ENCODE data around the gene ITGAD. TPM values are rescaled to one million over a fixed set of nuclear protein-coding genes. Genes with fewer than 3 reads are reported as not detected.

The ITGAD gene
- total and polyA plus RNA-seq, 11 donors: 0.41 to 0.80 TPM; not detected in 9

DNA sequence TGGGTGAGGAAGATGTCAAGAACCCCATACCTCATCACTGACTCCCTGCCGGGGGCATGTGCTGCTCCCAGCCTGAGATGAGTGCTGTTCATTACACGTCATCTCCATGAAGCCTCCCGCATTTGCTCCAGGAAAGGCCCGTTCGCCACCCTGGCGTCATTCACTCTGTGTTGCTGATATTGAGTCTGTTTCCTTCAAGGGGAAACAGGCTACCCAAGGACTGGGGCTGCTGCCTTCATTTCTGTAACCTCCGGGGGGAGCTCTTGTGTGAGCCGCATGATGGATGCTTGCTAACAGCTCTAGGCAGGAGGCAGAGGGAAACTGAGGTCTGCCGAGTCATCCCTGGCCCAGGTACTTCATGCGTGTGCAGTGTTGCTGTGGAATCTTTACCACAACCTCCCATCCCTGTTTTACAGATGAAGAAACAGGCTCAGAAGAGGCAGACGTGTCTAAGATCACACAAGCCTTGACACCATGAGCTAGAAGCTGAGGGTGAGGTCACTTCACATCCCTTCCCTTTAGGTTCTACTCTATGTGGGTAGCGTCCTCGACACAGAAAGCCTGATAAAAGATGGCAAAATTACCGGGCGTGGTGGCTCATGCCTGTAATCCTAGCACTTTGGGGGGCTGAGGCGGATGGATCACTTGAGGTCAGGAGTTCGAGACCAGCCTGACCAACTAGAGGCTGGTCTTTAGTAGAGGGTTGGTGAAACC, 62.6 kb downstream of the ITGAD start:
- ATAC-seq (no peak), DNase-seq (no peak)
- Histone ChIP-seq H3K4me1 (peaks cover 10 to 82% (median 69%) of the 10 kb centered on the region in 12 donors), H3K9me3 (no peaks in the 10 kb centered on the region), H3K27ac (peak overlapping the region in 2 of 12 donors; percentile 12 to 15), H3K27me3 (no peaks in the 10 kb centered on the region), H3K4me3 (no peak overlapping the region), H3K36me3 (no peaks in the 10 kb centered on the region)
- TF ChIP-seq, protein P1, sequence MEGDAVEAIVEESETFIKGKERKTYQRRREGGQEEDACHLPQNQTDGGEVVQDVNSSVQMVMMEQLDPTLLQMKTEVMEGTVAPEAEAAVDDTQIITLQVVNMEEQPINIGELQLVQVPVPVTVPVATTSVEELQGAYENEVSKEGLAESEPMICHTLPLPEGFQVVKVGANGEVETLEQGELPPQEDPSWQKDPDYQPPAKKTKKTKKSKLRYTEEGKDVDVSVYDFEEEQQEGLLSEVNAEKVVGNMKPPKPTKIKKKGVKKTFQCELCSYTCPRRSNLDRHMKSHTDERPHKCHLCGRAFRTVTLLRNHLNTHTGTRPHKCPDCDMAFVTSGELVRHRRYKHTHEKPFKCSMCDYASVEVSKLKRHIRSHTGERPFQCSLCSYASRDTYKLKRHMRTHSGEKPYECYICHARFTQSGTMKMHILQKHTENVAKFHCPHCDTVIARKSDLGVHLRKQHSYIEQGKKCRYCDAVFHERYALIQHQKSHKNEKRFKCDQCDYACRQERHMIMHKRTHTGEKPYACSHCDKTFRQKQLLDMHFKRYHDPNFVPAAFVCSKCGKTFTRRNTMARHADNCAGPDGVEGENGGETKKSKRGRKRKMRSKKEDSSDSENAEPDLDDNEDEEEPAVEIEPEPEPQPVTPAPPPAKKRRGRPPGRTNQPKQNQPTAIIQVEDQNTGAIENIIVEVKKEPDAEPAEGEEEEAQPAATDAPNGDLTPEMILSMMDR (IDR thresholded peaks at IDR 0.05): peak in 6 of 12 donors; percentile 10 to 46 (median 22)
- no peak for TF ChIP-seq POLR2A (IDR thresholded peaks at IDR 0.05)
- WGBS, 4 donors: 64 to 81% (median 66%) methylated on average over 17 of the region's 17 CpGs
- intact Hi-C loops (cut with DNase I): loop anchor here in 7 of 10 donors (5.0 to 10.0 kb wide), 13 partner anchors 49 to 501 kb away; partner anchors contain the start of genes ZNF267 (in 4 of the 7), FUS (in 2 of the 7), RUSF1 (in 2 of the 7) and SETD1A (in 1 of the 7)

DNA sequence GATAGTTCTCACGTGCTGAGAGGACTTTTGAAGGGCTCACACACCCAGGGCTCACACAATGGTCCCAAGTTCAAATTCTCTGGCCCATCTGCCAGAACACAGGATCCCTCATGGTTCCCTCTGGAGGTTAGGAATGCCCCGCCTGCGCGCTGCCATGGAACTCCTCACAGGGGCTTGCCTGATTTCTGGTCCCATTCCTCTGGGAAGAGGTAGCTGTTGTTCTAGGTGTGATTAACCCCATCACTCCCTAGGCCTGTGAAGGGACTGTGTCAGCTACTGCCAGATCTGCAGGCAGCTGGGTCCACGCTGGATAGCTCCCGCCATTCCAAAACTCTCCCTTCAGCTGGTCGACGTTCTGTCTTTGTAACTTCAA, 63.8 kb downstream of the ITGAD start:
- Histone ChIP-seq H3K27me3 (no peaks in the 10 kb centered on the region), H3K36me3 (peaks cover 0 to 4% (median under 1%) of the 10 kb centered on the region in 9 donors), H3K4me1 (peaks cover 10 to 78% (median 63%) of the 10 kb centered on the region in 12 donors), H3K27ac (peak overlapping the region in 3 of 12 donors; percentile 23 to 100 (median 99)), H3K4me3 (peak overlapping the region in 5 of 12 donors; percentile 13 to 91 (median 72)), H3K9me3 (no peaks in the 10 kb centered on the region)
- TF ChIP-seq, protein P1 (IDR thresholded peaks at IDR 0.05): no peak
- TF ChIP-seq POLR2A (IDR thresholded peaks at IDR 0.05): no peak
- WGBS, 4 donors: 72 to 76% (median 72%) methylated on average over 6 to 8 of the region's 8 CpGs
- DNase-seq (no peak), ATAC-seq (no peak)
- intact Hi-C loops (cut with DNase I): loop anchor here in 7 of 10 donors (5.0 to 10.0 kb wide), 13 partner anchors 48 to 502 kb away; partner anchors contain the start of genes ZNF267 (in 4 of the 7), FUS (in 2 of the 7), RUSF1 (in 2 of the 7) and SETD1A (in 1 of the 7)

DNA sequence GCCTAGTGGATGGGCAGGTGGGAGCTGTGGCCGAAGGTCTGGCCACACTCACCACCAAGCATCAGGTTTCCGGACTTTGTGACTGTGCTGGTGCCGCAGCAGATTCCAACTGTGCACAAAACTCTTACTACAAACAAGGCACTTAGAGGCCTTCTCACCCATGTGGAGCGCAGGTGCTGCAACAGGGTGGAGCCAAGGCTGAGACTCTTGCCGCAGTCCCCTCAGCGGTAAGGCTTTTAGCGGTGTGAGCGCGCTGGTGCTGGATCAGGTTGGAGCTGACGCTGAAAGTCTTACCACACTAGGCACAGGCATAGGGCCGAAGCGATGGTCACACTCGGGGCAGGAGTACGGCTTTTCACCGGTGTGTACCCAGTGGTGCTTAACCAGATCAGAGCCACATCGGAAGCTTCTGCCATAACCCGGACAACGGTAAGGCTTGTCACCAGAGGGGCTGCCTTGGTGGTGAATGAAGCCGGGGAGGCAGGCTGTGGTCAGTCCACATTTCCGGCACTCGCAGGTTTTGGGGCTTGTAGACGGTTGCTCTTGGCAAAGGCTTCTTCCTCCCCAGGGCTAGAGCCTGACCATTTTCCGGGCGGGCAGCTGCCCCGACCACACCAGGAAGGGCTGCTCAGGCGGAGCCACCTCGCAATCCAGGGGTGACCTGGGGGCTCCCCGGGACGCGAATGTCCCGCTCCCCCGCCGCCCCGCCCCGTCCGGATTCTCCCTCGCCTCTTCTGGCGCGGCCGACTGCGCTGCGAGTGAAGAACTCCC, 65.1 kb downstream of the ITGAD start:
- H3K9me3 ChIP-seq: no peaks in the 10 kb centered on the region
- H3K4me3 ChIP-seq: peak overlapping the region; percentile 57 to 93 (median 80)
- WGBS, 4 donors: 0 to 3% (median 1%) methylated on average over 4 to 42 of the region's 42 CpGs
- peak in 3 of 4 donors; percentile 0 to 2 (median 1) for ATAC-seq
- peak in 2 of 5 donors; percentile 44 to 78 for DNase-seq
- H3K27me3 ChIP-seq: no peaks in the 10 kb centered on the region
- no peak for TF ChIP-seq POLR2A (IDR thresholded peaks at IDR 0.05)
- TF ChIP-seq, protein P1 (IDR thresholded peaks at IDR 0.05): peak in 3 of 12 donors; percentile 8 to 40 (median 23)
- peaks cover 5 to 65% (median 51%) of the 10 kb centered on the region in 12 donors for H3K4me1 ChIP-seq
- peaks cover 0 to 17% (median 12%) of the 10 kb centered on the region in 9 donors for H3K36me3 ChIP-seq
- H3K27ac ChIP-seq: peak overlapping the region; percentile 94 to 100 (median 99)
- intact Hi-C loops (cut with DNase I): loop anchor here in 7 of 10 donors (2.0 to 10.0 kb wide), 15 partner anchors 15 to 503 kb away; partner anchors contain the start of genes ZNF267 (in 4 of the 7), FUS (in 2 of the 7), RUSF1 (in 2 of the 7) and SETD1A (in 1 of the 7)

Measured in heart left ventricle (tissue), 16 donors.